Trophoblast cell (in vitro differentiated cells and primary cell): Measurements from ENCODE around the gene FBP2.

Experiments
- DNase-seq, 2 donors: peaks; one replicate each; pipeline ENCODE4 v3.0.0-alpha.2; 2016
- H2AFZ ChIP-seq: 2 replicates; pipeline ENCODE4 v1.6.1; 2013; ENCODE audit warnings: low read length, moderate library complexity, mild to moderate bottlenecking; ENCODE audit not compliant: insufficient read depth, poor library complexity
- H2AK5ac ChIP-seq: 2 replicates; pipeline ENCODE4 v1.6.1; 2013; ENCODE audit warnings: mild to moderate bottlenecking, low read length
- H2BK120ac ChIP-seq: 2 replicates; pipeline ENCODE4 v1.6.1; 2013; ENCODE audit warnings: low read length, mild to moderate bottlenecking, moderate library complexity; ENCODE audit not compliant: insufficient read depth, poor library complexity
- H2BK12ac ChIP-seq: 2 replicates; pipeline ENCODE4 v1.6.1; 2013; ENCODE audit warnings: mild to moderate bottlenecking, low read length, moderate library complexity
- H2BK5ac ChIP-seq: 2 replicates; pipeline ENCODE4 v1.6.1; 2013; ENCODE audit warnings: low read length, low read depth, moderate library complexity, mild to moderate bottlenecking; ENCODE audit not compliant: poor library complexity
- H3K14ac ChIP-seq: 2 replicates; pipeline ENCODE4 v1.6.1; 2013; ENCODE audit warnings: mild to moderate bottlenecking, low read length
- H3K18ac ChIP-seq: 2 replicates; pipeline ENCODE4 v1.6.1; 2013; ENCODE audit warnings: mild to moderate bottlenecking, low read length
- H3K23ac ChIP-seq: 2 replicates; pipeline ENCODE4 v1.6.1; 2013; ENCODE audit warnings: low read length
- H3K27ac ChIP-seq: 2 replicates; pipeline ENCODE4 v1.5.1; 2013; ENCODE audit warnings: low read depth, mild to moderate bottlenecking, inconsistent platforms, low read length, moderate library complexity
- H3K27me3 ChIP-seq: 2 replicates; pipeline ENCODE4 v1.6.1; 2013; ENCODE audit warnings: inconsistent platforms, mild to moderate bottlenecking, low read length, moderate library complexity; ENCODE audit not compliant: insufficient read depth
- H3K36me3 ChIP-seq, 2 experiments: 1 replicate in 1 of 2; 2 replicates in 1 of 2; pipeline ENCODE4 v1.6.1; 2013; ENCODE audit warnings: low read length in 2 of 2, mild to moderate bottlenecking in 2 of 2, moderate library complexity in 1 of 2; ENCODE audit not compliant: insufficient read depth in 2 of 2, control insufficient read depth in 1 of 2
- H3K4ac ChIP-seq: 2 replicates; pipeline ENCODE4 v1.6.1; 2013; ENCODE audit warnings: low read depth, mild to moderate bottlenecking, low read length, moderate library complexity
- H3K4me1 ChIP-seq, 2 experiments: 1 replicate in 1 of 2; 2 replicates in 1 of 2; pipeline ENCODE4 v1.6.1; 2013; ENCODE audit warnings: low read length in 2 of 2, mild to moderate bottlenecking in 2 of 2, moderate library complexity in 1 of 2; ENCODE audit not compliant: insufficient read depth in 2 of 2, control insufficient read depth in 1 of 2
- H3K4me2 ChIP-seq: 2 replicates; pipeline ENCODE4 v1.6.1; 2013; ENCODE audit warnings: inconsistent platforms, mild to moderate bottlenecking, low read length, moderate library complexity
- H3K4me3 ChIP-seq: 2 replicates; pipeline ENCODE4 v1.5.1; 2013; ENCODE audit warnings: mild to moderate bottlenecking, low read depth, low read length, inconsistent platforms
- H3K79me1 ChIP-seq: one replicate; pipeline ENCODE4 v1.6.1; 2013; ENCODE audit warnings: low read length
- H3K79me2 ChIP-seq: 2 replicates; pipeline ENCODE4 v1.6.1; 2013; ENCODE audit warnings: low read length, mild to moderate bottlenecking; ENCODE audit not compliant: control insufficient read depth, insufficient read depth, poor library complexity
- H3K9ac ChIP-seq: 2 replicates; pipeline ENCODE4 v1.6.1; 2013; ENCODE audit warnings: mild to moderate bottlenecking, low read length
- H3K9me3 ChIP-seq: 2 replicates; pipeline ENCODE4 v1.6.1; 2013; ENCODE audit warnings: low read depth, mild to moderate bottlenecking, control low read depth, inconsistent platforms, low read length; ENCODE audit not compliant: insufficient read depth
- H4K12ac ChIP-seq: 2 replicates; pipeline ENCODE4 v1.6.1; 2013; ENCODE audit warnings: low read depth, mild to moderate bottlenecking, low read length, moderate library complexity
- H4K8ac ChIP-seq: 2 replicates; pipeline ENCODE4 v1.6.1; 2013; ENCODE audit warnings: low read depth, mild to moderate bottlenecking, low read length, moderate library complexity
- H4K91ac ChIP-seq: one replicate; pipeline ENCODE4 v1.6.1; 2013; ENCODE audit warnings: low read depth, mild to moderate bottlenecking, low read length, moderate library complexity
- WGBS: extraction: QIAGEN DNeasy Blood & Tissue Kit; methylation state at CpG from one replicate; pipeline ENCODE4 v1.1.7; 2013; ENCODE audit warnings: missing lambda C conversion rate; ENCODE audit not compliant: insufficient read length, insufficient coverage; ENCODE audit errors: extremely low coverage; 5-methylcytosine and 5-hydroxymethylcytosine counted together

The FBP2 gene

DNA sequence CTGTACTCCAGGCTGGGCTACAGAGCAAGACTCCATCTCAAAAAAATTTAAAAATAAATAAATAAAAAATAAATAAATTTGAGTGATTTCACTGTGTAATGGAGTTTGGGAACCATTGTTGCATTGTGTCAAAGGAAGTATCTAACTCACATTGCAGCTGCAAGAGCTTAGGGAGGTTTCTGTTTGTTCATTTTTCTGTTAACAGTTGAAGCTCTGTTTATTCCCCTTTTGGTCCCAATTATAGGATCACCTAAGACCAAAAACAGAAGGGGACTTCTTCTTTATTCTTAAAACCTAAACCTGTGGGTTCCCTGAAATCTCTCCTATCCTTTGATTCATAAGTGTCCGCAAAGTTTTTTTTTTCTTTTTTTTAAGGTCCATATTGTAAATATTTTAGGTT, 67.4 kb downstream of the FBP2 start:
- Histone ChIP-seq H2AFZ (no peak overlapping the region), H3K27me3 (no peaks in the 10 kb centered on the region), H4K91ac (no peak overlapping the region), H3K18ac (no peak overlapping the region), H3K4me2 (no peak overlapping the region), H4K12ac (no peak overlapping the region), H3K23ac (no peak overlapping the region), H3K4ac (no peak overlapping the region), H2BK120ac (no peak overlapping the region), H3K4me1 (no peaks in the 10 kb centered on the region), H2BK12ac (no peak overlapping the region), H2AK5ac (no peak overlapping the region), H4K8ac (no peak overlapping the region), H2BK5ac (no peak overlapping the region), H3K79me1 (no peaks in the 10 kb centered on the region), H3K27ac (no peak overlapping the region), H3K14ac (no peak overlapping the region), H3K9me3 (no peaks in the 10 kb centered on the region), H3K4me3 (no peak overlapping the region), H3K79me2 (no peaks in the 10 kb centered on the region), H3K9ac (no peak overlapping the region), H3K36me3 (no peaks in the 10 kb centered on the region)
- no CpG with 5 or more reads among the region's 1 CpG for WGBS
- no peak for DNase-seq

DNA sequence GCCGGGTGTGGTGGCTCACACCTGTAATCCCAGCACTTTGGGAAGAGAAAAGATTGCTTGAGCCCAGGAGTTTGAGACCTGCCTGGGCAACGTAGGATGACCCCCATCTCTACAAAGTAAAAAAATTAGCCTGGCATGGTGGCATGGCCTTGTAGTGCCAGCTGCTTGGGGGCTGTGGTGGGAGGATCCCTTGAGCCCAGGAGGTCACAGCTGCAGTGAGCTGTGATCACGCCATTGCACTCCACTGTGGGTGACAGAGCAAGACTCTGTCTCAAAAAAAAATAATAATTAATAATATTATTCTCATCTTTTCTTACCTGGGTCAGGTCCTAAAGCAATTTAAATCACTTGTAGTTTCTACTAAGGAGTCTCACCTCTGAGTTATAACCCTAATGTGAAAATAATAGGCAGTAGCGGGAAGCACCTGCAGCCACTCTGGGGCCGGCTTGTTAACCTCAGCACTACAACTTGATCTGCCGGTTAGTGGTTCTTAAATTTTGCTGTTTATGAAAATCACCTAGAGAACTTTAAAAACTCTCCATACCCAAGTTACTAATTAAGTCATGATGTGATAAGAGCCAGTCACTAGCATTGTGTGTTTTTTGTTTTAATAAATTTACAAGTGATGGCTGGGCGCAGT, 68.1 kb downstream of the FBP2 start:
- Histone ChIP-seq H3K4me3 (no peak overlapping the region), H4K8ac (no peak overlapping the region), H3K27ac (no peak overlapping the region), H3K9ac (no peak overlapping the region), H2AFZ (no peak overlapping the region), H4K12ac (no peak overlapping the region), H2AK5ac (no peak overlapping the region), H2BK5ac (no peak overlapping the region), H3K18ac (no peak overlapping the region), H3K14ac (no peak overlapping the region), H3K79me2 (no peaks in the 10 kb centered on the region), H3K4me1 (no peaks in the 10 kb centered on the region), H2BK120ac (no peak overlapping the region), H3K4me2 (no peak overlapping the region), H3K23ac (no peak overlapping the region), H3K27me3 (no peaks in the 10 kb centered on the region), H3K79me1 (no peaks in the 10 kb centered on the region), H4K91ac (no peak overlapping the region), H2BK12ac (no peak overlapping the region), H3K9me3 (no peaks in the 10 kb centered on the region), H3K36me3 (no peaks in the 10 kb centered on the region), H3K4ac (no peak overlapping the region)
- no peak for DNase-seq
- no CpG with 5 or more reads among the region's 7 CpGs for WGBS

DNA sequence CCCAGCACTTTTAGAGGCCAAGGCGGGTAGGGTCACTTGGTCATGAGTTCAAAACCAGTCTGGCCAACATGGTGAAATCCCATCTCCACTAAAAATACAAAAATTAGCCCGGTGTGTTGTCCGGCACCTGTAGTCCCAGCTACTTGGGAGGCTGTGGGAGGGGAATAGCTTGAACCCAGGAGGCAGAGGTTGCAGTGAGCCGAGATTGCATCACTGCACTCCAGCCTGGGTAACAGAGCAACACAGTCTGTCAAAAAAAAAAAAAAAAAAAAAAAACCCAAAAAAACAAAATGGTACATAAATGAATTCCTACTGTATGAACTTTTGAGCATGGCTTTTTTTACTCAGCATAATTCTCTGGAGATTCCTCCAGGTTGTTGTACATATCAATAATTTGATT, 76.4 kb downstream of the FBP2 start:
- H3K9ac ChIP-seq = no peak overlapping the region
- H3K4me1 ChIP-seq = peaks cover 0 to 2% of the 10 kb centered on the region in 2 experiments
- no peak overlapping the region for H2BK5ac ChIP-seq
- H3K4me3 ChIP-seq = no peak overlapping the region
- H3K4ac ChIP-seq = no peak overlapping the region
- no peaks in the 10 kb centered on the region for H3K79me2 ChIP-seq
- no peak overlapping the region for H2AK5ac ChIP-seq
- no peak for DNase-seq
- H3K23ac ChIP-seq = no peak overlapping the region
- no peaks in the 10 kb centered on the region for H3K27me3 ChIP-seq
- no peak overlapping the region for H2BK120ac ChIP-seq
- H3K4me2 ChIP-seq = no peak overlapping the region
- H4K91ac ChIP-seq = no peak overlapping the region
- no CpG with 5 or more reads among the region's 4 CpGs for WGBS
- no peak overlapping the region for H3K14ac ChIP-seq
- no peak overlapping the region for H3K18ac ChIP-seq
- no peaks in the 10 kb centered on the region for H3K9me3 ChIP-seq
- no peaks in the 10 kb centered on the region for H3K79me1 ChIP-seq
- H2AFZ ChIP-seq = no peak overlapping the region
- no peaks in the 10 kb centered on the region for H3K36me3 ChIP-seq
- H3K27ac ChIP-seq = no peak overlapping the region
- H4K12ac ChIP-seq = no peak overlapping the region
- no peak overlapping the region for H4K8ac ChIP-seq
- H2BK12ac ChIP-seq = no peak overlapping the region

DNA sequence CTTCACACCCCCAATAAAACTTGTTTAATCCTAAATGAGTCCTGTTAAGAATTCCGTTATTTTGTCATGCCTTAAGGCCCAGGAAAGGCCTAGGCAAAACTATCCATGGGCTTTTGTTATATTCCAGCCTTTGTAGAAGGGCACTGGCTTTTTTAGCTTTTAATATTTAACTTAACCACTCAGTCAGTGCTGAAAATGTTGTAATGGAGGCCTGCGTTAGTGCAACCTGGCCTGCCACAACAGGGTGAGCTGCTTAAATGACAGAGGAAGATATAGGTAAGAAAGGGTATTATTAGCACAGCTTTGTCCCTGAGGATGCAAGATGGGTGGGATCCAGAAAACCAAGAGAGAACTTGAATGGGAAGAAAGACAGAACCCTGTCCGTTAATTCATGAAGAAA, 78.9 kb downstream of the FBP2 start:
- Histone ChIP-seq H3K4me2 (no peak overlapping the region), H3K4ac (no peak overlapping the region), H3K4me1 (peaks cover 0 to 2% of the 10 kb centered on the region in 2 experiments), H4K91ac (no peak overlapping the region), H3K36me3 (no peaks in the 10 kb centered on the region), H2BK12ac (no peak overlapping the region), H4K12ac (no peak overlapping the region), H3K79me2 (no peaks in the 10 kb centered on the region), H2AFZ (no peak overlapping the region), H3K9ac (no peak overlapping the region), H4K8ac (no peak overlapping the region), H2AK5ac (no peak overlapping the region), H3K27me3 (no peaks in the 10 kb centered on the region), H3K9me3 (no peaks in the 10 kb centered on the region), H3K14ac (no peak overlapping the region), H2BK120ac (no peak overlapping the region), H3K79me1 (no peaks in the 10 kb centered on the region), H3K27ac (no peak overlapping the region), H3K18ac (no peak overlapping the region), H3K4me3 (no peak overlapping the region), H2BK5ac (no peak overlapping the region), H3K23ac (no peak overlapping the region)
- no peak for DNase-seq
- no CpG with 5 or more reads among the region's 3 CpGs for WGBS
